NCI-H2171 (cell line): ENCODE results near the gene EPB42.
"Not testable (repeated sequence)": the region's sequence is repeated elsewhere in the genome, so short reads cannot be mapped to it uniquely, and the experiment has no call there.

Experiments
- DNase-seq: peaks from one replicate; lab custom pipeline; 2025; lab: John Stamatoyannopoulos, UW

EPB42 gene

DNA sequence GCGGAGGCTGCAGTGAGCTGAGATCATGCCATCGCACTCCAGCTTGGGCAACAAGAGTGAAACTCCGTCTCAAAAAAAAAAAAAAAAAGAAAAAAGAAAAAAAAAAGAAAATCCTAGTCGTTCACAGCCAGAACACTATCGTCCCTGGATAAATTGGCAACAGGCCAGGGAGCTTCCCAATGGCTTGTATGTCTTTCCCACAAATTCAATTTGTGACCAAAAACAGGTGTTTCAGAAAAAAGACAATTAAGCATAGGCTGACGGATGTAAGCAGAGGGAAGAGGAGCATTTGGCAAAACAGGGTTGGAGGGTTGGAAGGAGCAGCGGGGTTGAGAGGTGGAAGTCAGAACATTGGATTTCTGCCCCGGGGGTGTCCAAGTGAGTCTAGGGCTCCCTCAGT, 8.5 kb downstream of the EPB42 start:
- DNase-seq, result no peak

- DNase-seq, result no peak
These were observed 9.5 kb downstream of the EPB42 start for GRCh38 chr15:43211224-43211735.

DNA sequence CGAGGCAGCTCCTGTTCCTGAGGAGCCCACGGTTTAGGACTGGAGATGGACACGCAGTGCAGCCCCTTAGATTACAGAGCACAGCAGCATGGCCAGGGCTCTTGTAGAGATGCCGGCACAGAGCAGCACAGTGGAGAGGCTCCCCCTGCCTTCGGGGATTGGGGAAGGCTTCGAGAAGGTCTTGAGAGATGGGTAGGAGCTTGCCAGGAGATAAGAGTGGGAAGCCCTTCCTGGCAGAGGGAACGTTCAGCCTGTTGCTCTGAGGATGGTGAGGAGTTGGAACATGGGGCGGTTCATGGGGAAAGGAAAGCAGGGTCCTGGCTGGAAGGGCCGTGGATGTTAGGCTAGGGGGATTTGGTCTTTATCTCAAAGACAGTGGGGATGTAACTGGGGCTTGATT, 10.0 kb downstream of the EPB42 start:
- no peak for DNase-seq

GRCh38 chr15:43210172-43210745, 10.6 kb downstream of the EPB42 start:
- DNase-seq, result no peak

- DNase-seq, result no peak
These were observed 11.6 kb downstream of the EPB42 start for GRCh38 chr15:43209059-43209824.

DNA sequence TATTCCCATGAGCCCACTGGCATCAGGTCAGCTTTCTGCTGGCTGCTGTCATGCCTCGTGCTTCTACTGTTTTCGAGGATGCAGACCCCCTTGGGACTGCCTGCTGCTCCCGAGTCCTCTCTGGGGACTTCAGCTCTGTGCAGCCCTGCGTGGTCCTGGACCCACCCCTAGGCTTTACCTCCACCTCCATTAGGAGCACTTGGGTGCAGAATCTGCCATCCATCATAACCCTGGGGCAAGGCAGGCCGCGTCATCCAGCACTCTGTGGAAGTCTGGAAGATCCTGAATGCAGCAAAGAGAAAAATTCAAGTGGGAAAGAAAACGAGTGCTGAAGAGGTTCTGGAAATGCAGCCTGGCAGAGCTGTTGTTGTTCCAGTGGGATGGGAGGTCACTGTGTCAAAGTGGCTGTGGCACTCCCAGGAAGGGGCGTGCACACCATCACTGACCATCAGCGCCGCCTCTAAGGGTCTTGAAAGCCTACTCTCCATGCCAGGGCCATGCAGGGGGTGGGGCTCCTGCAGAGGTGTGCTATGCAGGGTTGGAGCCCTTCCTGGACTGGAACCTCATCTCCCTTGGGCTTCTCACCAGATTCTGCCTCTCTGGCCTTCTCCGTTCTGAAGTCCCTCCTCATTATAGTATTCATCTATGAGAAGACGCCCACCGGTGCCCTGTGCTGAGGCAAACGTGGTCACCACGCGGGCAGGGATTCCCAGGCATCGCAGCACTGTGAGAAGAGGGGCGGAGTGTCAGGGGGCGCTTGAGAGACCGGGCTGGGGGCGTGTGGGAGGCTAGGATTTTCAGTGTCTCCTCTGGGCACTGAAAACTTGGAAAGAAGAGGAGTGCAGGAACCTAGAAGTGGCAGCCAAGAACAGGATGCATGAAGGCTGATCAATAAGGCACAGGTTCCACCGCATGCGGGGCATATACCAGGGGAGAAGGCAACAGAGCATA, 12.5 kb downstream of the EPB42 start:
- no peak for DNase-seq

GRCh38 chr15:43207024-43207423, 13.8 kb downstream of the EPB42 start:
- DNase-seq, result no peak

- DNase-seq, result no peak
These were observed 14.8 kb downstream of the EPB42 start for GRCh38 chr15:43206054-43206453.

DNA sequence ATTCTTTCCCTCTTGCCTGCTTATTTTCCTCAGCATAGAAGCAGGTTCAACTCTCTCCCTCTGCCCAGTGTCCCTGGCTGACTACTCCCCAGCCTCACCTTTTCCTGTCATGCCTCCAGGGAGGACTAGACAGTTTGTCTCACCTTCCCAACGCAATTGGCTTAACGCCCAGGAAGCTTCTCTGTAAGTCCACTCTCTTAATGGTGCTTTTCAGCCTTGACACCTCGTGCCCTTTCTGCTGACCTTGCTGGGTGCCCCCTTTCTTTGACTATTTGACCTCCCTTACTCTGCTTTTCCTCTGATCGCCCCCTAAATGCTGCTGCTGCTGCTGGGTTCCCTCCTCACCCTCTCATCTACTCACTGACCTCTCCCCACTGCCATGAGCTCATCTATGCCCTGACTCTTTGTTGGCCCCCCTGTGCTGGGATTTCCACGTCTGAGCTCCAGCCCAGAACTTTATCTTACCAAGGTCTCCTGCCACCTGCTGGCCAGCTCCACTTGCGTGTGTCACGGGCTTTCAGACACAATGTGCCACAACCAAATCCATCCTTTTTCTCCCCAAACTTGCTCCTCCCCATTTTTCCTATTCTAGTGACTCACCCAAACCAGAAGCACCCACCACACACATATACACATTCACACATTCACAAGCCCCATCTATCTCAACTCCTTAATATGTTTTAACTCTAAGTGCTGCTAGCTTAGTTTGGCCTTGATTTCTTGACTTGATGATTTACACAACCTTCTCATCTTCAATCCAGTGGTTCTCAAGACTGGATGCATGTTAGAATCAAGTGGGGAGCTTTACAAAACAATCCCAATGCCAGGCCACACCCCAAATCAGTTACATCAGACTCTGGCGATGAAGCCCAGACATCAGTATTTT, 16.6 kb downstream of the EPB42 start:
- peak; percentile 7 for DNase-seq

DNA sequence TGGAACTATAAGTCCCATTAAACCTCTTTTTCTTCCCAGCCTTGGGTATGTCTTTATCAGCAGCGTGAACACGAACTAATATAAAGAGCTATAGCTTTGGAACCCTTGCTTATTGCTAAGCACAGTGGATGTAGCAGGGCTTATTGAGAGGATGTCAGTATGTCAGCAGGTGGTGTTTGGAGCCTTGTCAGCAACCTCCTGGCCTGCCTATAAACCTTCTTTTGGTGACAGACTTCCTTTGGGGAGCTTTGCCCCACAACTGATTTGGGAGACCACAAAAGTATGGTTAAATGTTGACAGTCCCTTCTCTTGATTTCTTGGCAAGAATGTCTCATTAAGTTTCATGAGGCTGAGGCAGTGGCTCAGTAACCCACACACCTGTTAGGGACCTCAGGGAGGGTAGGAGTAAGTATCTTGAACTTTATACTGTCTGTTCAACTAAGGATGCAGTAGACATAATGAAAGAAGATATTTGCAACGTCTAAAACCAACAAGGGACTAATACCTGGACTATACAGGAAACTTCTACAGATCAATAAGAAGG, 20.8 kb downstream of the EPB42 start:
- DNase-seq, result no peak

GRCh38 chr15:43198992-43199391, 21.8 kb downstream of the EPB42 start:
- no peak for DNase-seq

DNA sequence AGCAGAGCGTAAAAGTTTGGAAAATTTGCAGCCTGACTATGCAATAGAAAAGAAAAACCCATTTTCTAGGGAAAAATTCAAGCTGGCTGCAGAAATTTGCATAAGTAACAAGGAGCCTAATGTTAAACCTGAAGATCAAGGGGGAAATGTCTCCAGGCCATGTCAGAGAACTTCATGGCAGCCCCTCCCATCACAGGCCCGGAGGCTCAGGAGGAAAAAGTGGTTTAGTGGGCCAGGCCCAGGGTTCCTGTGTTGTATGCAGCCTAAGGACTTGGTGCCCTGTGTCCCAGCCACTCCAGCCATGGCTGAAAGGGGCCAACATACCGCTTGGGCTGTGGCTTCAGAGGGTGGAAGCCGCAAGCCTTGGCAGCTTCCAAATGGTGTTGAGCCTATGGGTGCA, 22.3 kb downstream of the EPB42 start:
- not testable (repeated sequence) for DNase-seq

DNA sequence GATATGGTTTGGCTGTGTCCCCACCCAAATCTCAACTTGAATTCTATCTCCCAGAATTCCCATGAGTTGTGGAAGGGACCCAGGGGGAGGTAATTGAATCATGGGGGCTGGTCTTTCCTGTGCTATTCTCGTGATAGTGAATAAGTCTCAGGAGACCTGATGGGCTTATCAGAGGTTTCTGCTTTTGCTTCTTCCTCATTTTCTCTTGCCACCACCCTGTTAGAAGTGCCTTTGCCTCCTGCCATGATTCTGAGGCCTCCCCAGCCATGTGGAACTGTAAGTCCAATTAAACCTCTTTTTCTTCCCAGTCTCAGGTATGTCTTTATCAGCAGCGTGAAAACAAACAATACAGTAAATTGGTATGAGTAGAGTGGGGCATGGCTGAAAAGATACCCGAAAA, 23.0 kb downstream of the EPB42 start:
- not testable (repeated sequence) for DNase-seq

DNA sequence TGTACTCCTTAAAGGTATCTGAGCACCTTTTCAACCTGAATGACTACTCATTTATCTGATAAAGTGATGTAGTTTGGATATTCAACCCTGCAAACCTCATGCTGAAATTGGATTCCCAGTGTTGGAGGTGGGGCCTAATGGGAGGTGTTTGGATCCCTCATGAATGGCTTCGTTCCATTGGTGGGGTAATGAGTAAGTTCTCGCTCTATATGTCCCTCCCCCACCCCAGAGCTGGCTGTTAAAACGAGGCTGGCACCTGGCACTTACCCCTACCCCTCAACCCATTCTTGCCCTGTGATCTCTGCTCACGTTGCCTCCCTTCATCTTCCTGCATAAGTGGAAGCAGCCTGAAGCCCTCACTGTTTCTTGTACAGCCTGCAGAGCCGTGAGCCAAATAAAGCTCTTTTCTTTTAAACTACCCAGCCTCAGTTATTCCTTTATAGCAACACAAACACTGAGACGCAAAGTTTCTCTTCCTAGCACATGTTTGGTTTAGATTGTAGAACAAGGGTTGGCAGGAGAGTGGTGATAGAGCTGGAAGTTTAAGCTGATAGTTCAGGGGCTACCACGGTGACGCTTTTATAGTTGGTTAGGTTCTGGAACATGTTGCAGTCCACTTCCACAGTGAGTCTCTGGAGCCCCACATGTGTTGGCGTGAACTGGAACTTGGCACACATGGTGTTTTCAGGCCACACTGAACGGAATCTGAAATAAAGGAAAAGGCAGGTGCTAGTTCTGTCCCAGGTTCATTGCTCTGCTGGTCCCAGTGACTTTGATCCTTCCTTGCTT, 23.9 kb downstream of the EPB42 start:
- DNase-seq, result no peak

DNA sequence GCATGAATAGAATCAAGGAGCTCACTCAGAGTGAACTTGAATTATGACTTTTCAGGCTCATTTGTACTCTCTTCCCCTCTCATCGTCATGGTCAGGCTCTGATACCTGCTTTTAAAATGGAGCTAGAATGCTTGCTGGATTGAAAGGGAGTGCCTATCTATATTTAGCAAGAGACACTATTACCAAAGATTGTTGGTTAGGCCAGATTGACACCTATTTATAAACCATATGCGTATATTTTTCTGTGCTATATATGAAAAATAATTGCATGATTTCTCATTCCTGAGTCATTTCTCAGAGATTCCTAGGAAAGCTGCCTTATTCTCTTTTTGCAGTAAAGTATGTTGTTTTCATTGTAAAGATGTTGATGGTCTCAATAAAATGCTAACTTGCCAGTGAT, 26.0 kb downstream of the EPB42 start:
- DNase-seq, result no peak

DNA sequence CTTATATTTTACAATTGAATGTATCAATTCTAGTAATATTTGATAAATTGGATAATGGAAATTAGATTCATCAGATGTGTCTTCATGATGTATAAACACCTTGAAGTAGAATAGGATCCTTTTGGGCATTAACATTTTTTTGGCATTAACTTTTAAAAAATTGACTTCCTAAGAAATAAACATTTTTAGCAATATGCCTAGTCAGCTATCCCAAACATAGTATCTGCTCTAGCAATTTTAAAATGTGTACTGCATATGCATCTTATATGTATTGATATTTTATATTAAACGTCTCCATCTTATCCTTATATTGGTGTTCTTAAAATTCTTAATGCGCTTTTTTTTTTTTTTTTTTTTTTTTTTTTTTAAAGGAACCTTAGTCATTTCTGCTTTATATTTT, 27.1 kb downstream of the EPB42 start:
- DNase-seq, result no peak

DNA sequence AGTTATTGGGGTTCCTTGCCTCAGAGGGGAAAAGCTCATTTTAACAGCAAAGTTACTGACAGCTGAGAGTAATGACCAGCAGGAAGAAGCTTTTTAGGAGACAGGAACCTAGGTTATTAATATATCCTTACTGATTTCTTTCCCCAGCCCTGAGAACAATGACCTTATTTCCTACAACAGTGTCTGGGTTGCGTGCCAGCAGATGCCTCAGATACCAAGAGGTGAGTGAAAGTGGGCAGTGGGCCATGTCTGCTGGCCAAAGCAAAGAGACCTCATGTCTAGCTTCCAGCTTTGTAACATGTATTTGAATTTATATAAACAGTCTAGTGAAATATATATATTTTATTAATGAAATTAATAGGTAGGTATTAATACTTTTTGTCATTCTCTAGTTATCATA, 30.6 kb downstream of the EPB42 start:
- no peak for DNase-seq

DNA sequence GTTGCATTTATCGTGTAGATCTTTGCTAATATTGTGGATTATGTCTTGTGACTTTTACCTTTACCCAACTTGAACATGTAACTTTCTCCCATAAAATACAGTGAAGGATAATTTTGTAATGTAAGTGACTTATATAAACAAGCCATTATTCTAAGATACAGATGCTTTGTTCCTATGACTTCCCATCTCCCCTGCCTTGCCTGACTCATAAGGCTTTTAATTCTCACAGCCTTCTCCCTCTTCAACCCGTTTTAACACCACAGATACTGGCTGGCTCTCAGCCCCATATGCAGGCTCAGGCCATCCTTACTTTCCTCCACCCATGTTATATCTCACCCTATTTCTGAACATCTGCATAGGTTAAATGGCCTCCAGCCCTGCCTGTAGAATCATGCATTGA, 31.5 kb downstream of the EPB42 start:
- DNase-seq, result no peak

DNA sequence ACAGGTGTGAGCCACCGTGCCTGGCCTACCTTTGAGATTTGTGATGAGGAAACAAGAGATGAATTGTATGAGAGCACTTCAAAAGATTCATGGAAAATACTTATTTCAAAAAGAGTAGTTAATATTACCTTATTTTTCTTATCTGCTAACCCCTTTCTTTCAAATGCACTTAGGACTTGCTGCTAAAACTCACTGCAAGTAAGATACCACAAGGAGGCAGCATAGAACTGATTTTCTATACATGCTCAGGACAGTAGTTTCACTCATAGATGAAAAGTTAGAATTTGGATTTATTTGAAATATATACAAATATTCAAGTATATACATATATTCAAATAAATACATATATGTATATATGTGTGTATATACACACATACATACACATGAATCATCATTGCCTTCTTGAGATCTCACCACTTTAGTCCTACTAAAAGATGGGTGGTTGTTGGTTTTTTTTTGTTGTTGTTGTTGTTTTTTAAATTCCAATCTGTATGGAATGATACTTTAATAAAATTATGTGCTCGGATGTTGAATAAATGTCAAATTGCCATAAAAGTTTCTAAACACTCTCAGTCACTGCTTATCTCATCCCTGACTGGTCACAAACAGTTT, 33.2 kb downstream of the EPB42 start:
- no peak for DNase-seq

DNA sequence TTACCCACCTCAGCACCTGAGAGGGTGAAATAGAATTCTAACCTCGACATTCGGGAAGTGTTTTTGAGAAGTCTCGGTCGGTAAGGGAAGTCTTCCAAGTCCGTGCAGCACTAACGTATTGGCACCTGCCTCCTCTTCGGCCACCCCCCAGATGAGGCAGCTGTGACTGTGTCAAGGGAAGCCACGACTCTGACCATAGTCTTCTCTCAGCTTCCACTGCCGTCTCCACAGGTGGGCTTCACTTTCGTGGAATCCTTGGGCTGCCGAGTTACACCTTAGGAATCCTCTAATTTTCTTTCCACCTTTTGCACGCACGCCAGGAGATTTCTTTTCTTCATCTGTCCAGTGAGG, 34.8 kb downstream of the EPB42 start:
- no peak for DNase-seq
